ENCODE results near the gene EMILIN3.

Gene EMILIN3

GRCh38 chr20:41390889-41391288 lies 24.3 kb upstream of the EMILIN3 start:
- DNase-seq = no peak

- no peak for DNase-seq
Observed at GRCh38 chr20:41387444-41387851, 20.8 kb upstream of the EMILIN3 start.

GRCh38 chr20:41386502-41387427 lies 20.1 kb upstream of the EMILIN3 start:
- no peak for DNase-seq

- DNase-seq = no peak
Observed at GRCh38 chr20:41382791-41383305, 16.2 kb upstream of the EMILIN3 start.

- no peak for DNase-seq
Observed at GRCh38 chr20:41380551-41381193, 14.1 kb upstream of the EMILIN3 start.

- DNase-seq = no peak
Observed at GRCh38 chr20:41379551-41379950, 12.9 kb upstream of the EMILIN3 start.

GRCh38 chr20:41377275-41377674 lies 10.7 kb upstream of the EMILIN3 start:
- DNase-seq = no peak

GRCh38 chr20:41376349-41376748 lies 9.7 kb upstream of the EMILIN3 start:
- no peak for DNase-seq

GRCh38 chr20:41375846-41376245 lies 9.2 kb upstream of the EMILIN3 start:
- no peak for DNase-seq

GRCh38 chr20:41373931-41374920 lies 7.6 kb upstream of the EMILIN3 start:
- DNase-seq = no peak

- no peak for DNase-seq
Observed at GRCh38 chr20:41373251-41373783, 6.7 kb upstream of the EMILIN3 start.

- no peak for DNase-seq
Observed at GRCh38 chr20:41371371-41371770, 4.8 kb upstream of the EMILIN3 start.

GRCh38 chr20:41370176-41370575 lies 3.6 kb upstream of the EMILIN3 start:
- no peak for DNase-seq

- DNase-seq = no peak
Observed at GRCh38 chr20:41369673-41370072, 3.1 kb upstream of the EMILIN3 start.

- DNase-seq = no peak
Observed at GRCh38 chr20:41367956-41368355, 1.3 kb upstream of the EMILIN3 start.

- DNase-seq = no peak
Observed at GRCh38 chr20:41367393-41367695, 726 bp upstream of the EMILIN3 start.

- DNase-seq = no peak
Observed at GRCh38 chr20:41365777-41366545, 657 bp downstream of the EMILIN3 start.

- DNase-seq = no peak
Observed at GRCh38 chr20:41364967-41365765, 1.5 kb downstream of the EMILIN3 start.

- DNase-seq = no peak
Observed at GRCh38 chr20:41364236-41364855, 2.3 kb downstream of the EMILIN3 start.

- DNase-seq = no peak
Observed at GRCh38 chr20:41363601-41364000, 3.0 kb downstream of the EMILIN3 start.

GRCh38 chr20:41362748-41363140 lies 3.9 kb downstream of the EMILIN3 start:
- no peak for DNase-seq

Measured in activated T-cell treated with anti-CD3 and anti-CD28 coated beads for 4 hours (primary cell).